Fibroblast of pulmonary artery (primary cell): ENCODE results near the gene CDC42EP4.
"Not testable (repeated sequence)": the region's sequence is repeated elsewhere in the genome, so short reads cannot be mapped to it uniquely, and the experiment has no call there.

Source experiments
- DNase-seq: peaks from one replicate; pipeline ENCODE4 v3.0.0-alpha.2; 2010; ENCODE audit warnings: low read depth
- H3K4me3 ChIP-seq: replicated peaks from 2 replicates; pipeline ENCODE4 v1.5.1; 2011; ENCODE audit warnings: low read depth, mild to moderate bottlenecking, control low read depth, low read length, moderate library complexity
- CTCF ChIP-seq: IDR thresholded peaks from 2 replicates; pipeline ENCODE4 v1.5.1; 2011; ENCODE audit warnings: mild to moderate bottlenecking, control low read depth, low read length, inconsistent platforms; ENCODE audit errors: missing control alignments

CDC42EP4 gene

GRCh38 chr17:73315471-73315870, 3.7 kb upstream of the CDC42EP4 start:
- TF ChIP-seq CTCF = no peak

GRCh38 chr17:73313526-73314127, 1.8 kb upstream of the CDC42EP4 start:
- TF ChIP-seq CTCF = no peak
- H3K4me3 ChIP-seq = no peak overlapping the region
- peak; percentile 46 for DNase-seq

More at GRCh38 chr17:73315471-73315870, 3.7 kb upstream of the CDC42EP4 start:
- no peak overlapping the region for H3K4me3 ChIP-seq
- no peak for DNase-seq

GRCh38 chr17:73312887-73313286, 1.1 kb upstream of the CDC42EP4 start:
- DNase-seq, H3K4me3 ChIP-seq: not testable (repeated sequence)

GRCh38 chr17:73311428-73311780, 397 bp downstream of the CDC42EP4 start:
- no peak for DNase-seq
- no peak for TF ChIP-seq CTCF
- H3K4me3 ChIP-seq = peak overlapping the region; percentile 97

GRCh38 chr17:73309727-73310596, 1.8 kb downstream of the CDC42EP4 start:
- DNase-seq = no peak
- H3K4me3 ChIP-seq = peak overlapping the region; percentile 97
- no peak for TF ChIP-seq CTCF

- not testable (repeated sequence) for DNase-seq
- peak overlapping the region; percentile 97 for H3K4me3 ChIP-seq
These were observed 2.8 kb downstream of the CDC42EP4 start for GRCh38 chr17:73308959-73309358.

GRCh38 chr17:73308017-73308823, 3.6 kb downstream of the CDC42EP4 start:
- DNase-seq = peak; percentile 98
- no peak for TF ChIP-seq CTCF
- H3K4me3 ChIP-seq = peak overlapping the region; percentile 97
